PC-3 (cell line): ENCODE measurements around the gene PPP2CA. TPM values are rescaled to one million over a fixed set of nuclear protein-coding genes. Genes with fewer than 3 reads are reported as not detected.

Experiments used
- ATAC-seq: fragments of 200-7000 bp; cut with Tn5 transposase; 2 replicates; pipeline ENCODE4 v1.9.1; 2020; ENCODE audit warnings: mild to moderate bottlenecking, moderate library complexity
- BruUV-seq: library from RNA; stranded (reverse); fragments of 400-500 nt; replicated peaks from 2 replicates; lab custom pipeline; 2021; lab: Mats Ljungman, UMichigan
- CTCF ChIA-PET: fragments of 300-600 bp; sonication (Branson Sonifier 250); formaldehyde crosslinking; loops from one replicate; lab custom pipeline; 2022; ENCODE audit warnings: antibody characterized with exemption; lab: Charles Lee
- POLR2A ChIA-PET: fragments of 300-600 bp; sonication (Branson Sonifier 250); formaldehyde crosslinking; loops from one replicate; lab custom pipeline; 2022; ENCODE audit warnings: antibody characterized with exemption; ENCODE audit not compliant: unreplicated experiment; lab: Charles Lee
- DNase-seq: peaks from one replicate; pipeline ENCODE4 v3.0.0-alpha.2; 2015
- H2AFZ ChIP-seq: fragments of 300-600 bp; sonication (generic); 2 replicates; pipeline ENCODE4 v1.6.0; 2016; ENCODE audit warnings: antibody characterized with exemption, low read length
- H3F3A ChIP-seq: fragments of 300-600 bp; sonication (generic); one replicate; pipeline ENCODE4 v1.6.0; 2017; ENCODE audit warnings: antibody characterized with exemption, low read length, control low read depth, mild to moderate bottlenecking; ENCODE audit not compliant: unreplicated experiment
- H3K27ac ChIP-seq: fragments of 300-600 bp; sonication (generic); 2 replicates; pipeline ENCODE4 v1.5.1; 2016; ENCODE audit warnings: mild to moderate bottlenecking, low read length
- H3K27me3 ChIP-seq: fragments of 300-600 bp; sonication (generic); 2 replicates; pipeline ENCODE4 v1.6.1; 2016; ENCODE audit warnings: low read length, mixed read lengths
- H3K36me3 ChIP-seq: fragments of 300-600 bp; sonication (generic); 2 replicates; pipeline ENCODE4 v1.6.1; 2016; ENCODE audit warnings: low read depth, mixed run types, low read length, mixed read lengths
- H3K4me1 ChIP-seq: fragments of 300-600 bp; sonication (generic); 2 replicates; pipeline ENCODE4 v1.5.1; 2016; ENCODE audit warnings: low read length; ENCODE audit not compliant: insufficient read depth
- H3K4me2 ChIP-seq: fragments of 300-600 bp; sonication (generic); 2 replicates; pipeline ENCODE4 v1.6.0; 2016; ENCODE audit warnings: low read length
- H3K4me3 ChIP-seq: fragments of 300-600 bp; sonication (generic); 2 replicates; pipeline ENCODE4 v1.5.1; 2016; ENCODE audit warnings: mild to moderate bottlenecking, low read length, mixed read lengths
- H3K79me2 ChIP-seq: fragments of 300-600 bp; sonication (generic); 2 replicates; pipeline ENCODE4 v1.6.1; 2017; ENCODE audit warnings: low read length, mixed read lengths
- H3K9ac ChIP-seq: fragments of 300-600 bp; sonication (generic); 2 replicates; pipeline ENCODE4 v1.6.0; 2016; ENCODE audit warnings: mild to moderate bottlenecking, low read length
- H3K9me2 ChIP-seq: fragments of 300-600 bp; sonication (generic); replicated peaks from 2 replicates; pipeline ENCODE4 v1.6.1; 2016; ENCODE audit warnings: mixed run types, low read length, mixed read lengths
- H3K9me3 ChIP-seq: fragments of 300-600 bp; sonication (generic); 2 replicates; pipeline ENCODE4 v1.6.1; 2016; ENCODE audit warnings: low read length, mixed read lengths
- H4K20me1 ChIP-seq: fragments of 300-600 bp; sonication (generic); 2 replicates; pipeline ENCODE4 v1.6.1; 2016; ENCODE audit warnings: low read length, mixed read lengths
- CTCF ChIP-seq: fragments of 300-600 bp; sonication (generic); conservative IDR thresholded peaks from 2 replicates; pipeline ENCODE4 v1.5.1; 2017; ENCODE audit warnings: antibody characterized with exemption, low read depth, mild to moderate bottlenecking, low read length
- EZH2 ChIP-seq: fragments of 300-600 bp; sonication (generic); IDR thresholded peaks from one replicate; pipeline ENCODE4 v1.6.1; 2017; ENCODE audit warnings: antibody characterized with exemption, mild to moderate bottlenecking, low read length; ENCODE audit not compliant: unreplicated experiment
- EZH2phosphoT487 ChIP-seq: fragments of 300-600 bp; sonication (generic); IDR thresholded peaks from 2 replicates; pipeline ENCODE4 v1.6.1; 2018; ENCODE audit warnings: mild to moderate bottlenecking, antibody characterized with exemption, low read length, borderline replicate concordance
- intact Hi-C: fragments of 100-400 bp; cut with micrococcal nuclease; formaldehyde crosslinking; loops from 2 replicates; pipeline ENCODE4 v1.9.0; 2023
- total RNA-seq: library from RNA; depleted of rRNA; stranded (reverse); fragments of >200 nt; gene quantifications from 2 replicates; pipeline ENCODE4 v1.2.3, GENCODE V29; 2014

Gene PPP2CA
- total RNA-seq, 1 experiment from 2014 or later = 184 TPM

DNA sequence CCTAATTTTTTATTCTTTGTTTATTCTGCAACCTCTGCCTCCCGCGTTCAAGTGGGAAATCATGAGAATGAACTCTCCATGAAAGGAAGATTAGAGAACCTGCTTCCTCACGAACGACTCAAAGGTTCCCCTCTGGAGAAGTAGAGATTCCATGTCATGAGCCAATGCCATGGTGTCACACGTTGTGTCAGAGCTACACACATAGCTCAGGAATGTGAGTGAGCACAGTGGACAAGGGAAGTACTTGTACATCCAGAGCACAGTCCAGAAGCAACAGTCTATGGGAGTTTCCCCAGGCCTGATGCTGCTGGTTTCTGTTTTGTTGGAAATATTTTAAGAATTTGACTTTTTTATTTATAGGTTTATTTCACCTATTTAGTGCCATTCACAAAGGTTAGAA, 26.8 kb upstream of the PPP2CA start:
- DNase-seq = peak; percentile 81
- Histone ChIP-seq H3K9me3 (no peaks in the 10 kb centered on the region), H3K4me3 (no peak overlapping the region), H3K79me2 (no peaks in the 10 kb centered on the region), H3K4me2 (peak overlapping the region; percentile 57; the same call in 1 of the 2 replicates), H3K4me1 (peaks cover 45% of the 10 kb centered on the region), H3F3A (no peaks in the 10 kb centered on the region), H3K36me3 (no peaks in the 10 kb centered on the region), H3K27ac (peak overlapping the region; percentile 16; the same call in 1 of the 2 replicates), H2AFZ (peak overlapping the region; percentile 42; the same call in 1 of the 2 replicates), H3K9ac (no peak overlapping the region), H3K9me2 (no peaks in the 10 kb centered on the region), H3K27me3 (no peaks in the 10 kb centered on the region), H4K20me1 (no peaks in the 10 kb centered on the region)
- ATAC-seq = peak; percentile 72
- ChIA-PET POLR2A (interaction anchor here (1.0 kb wide), 1 partner anchor 27 kb away, joined by 3 read pairs; no protein-coding TSS in a partner anchor), CTCF (no interaction called here)
- intact Hi-C loops = no loop called here
- BruUV-seq = no TSS peak
- TF ChIP-seq EZH2phosphoT487 = no peak
- TF ChIP-seq CTCF = no peak
- TF ChIP-seq EZH2 = no peak

- no peak for DNase-seq
- Histone ChIP-seq H3K27me3 (no peaks in the 10 kb centered on the region), H3K9me3 (no peaks in the 10 kb centered on the region), H3K79me2 (no peaks in the 10 kb centered on the region), H3K4me1 (peaks cover 60% of the 10 kb centered on the region), H3K27ac (no peak overlapping the region), H3K4me3 (no peak overlapping the region), H3K36me3 (no peaks in the 10 kb centered on the region), H3K9me2 (no peaks in the 10 kb centered on the region), H2AFZ (no peak overlapping the region), H3K4me2 (no peak overlapping the region), H3K9ac (no peak overlapping the region), H4K20me1 (no peaks in the 10 kb centered on the region), H3F3A (peaks cover 8% of the 10 kb centered on the region)
- CTCF ChIA-PET = no interaction called here
- intact Hi-C loops = no loop called here
- POLR2A ChIA-PET = interaction anchor here (0.6 kb wide), 1 partner anchor 14 kb away, joined by 3 read pairs; no protein-coding TSS in a partner anchor
- no peak for TF ChIP-seq EZH2
- TF ChIP-seq CTCF = no peak
- no peak for TF ChIP-seq EZH2phosphoT487
- no peak for ATAC-seq
- BruUV-seq = no TSS peak
Observed at GRCh38 chr5:134250949-134251348, 25.1 kb upstream of the PPP2CA start.

GRCh38 chr5:134249469-134250379, 23.9 kb upstream of the PPP2CA start:
- Histone ChIP-seq H3K4me3 (no peak overlapping the region), H3K9me2 (no peaks in the 10 kb centered on the region), H3F3A (peaks cover 8% of the 10 kb centered on the region), H3K36me3 (no peaks in the 10 kb centered on the region), H3K79me2 (no peaks in the 10 kb centered on the region), H2AFZ (no peak overlapping the region), H3K9ac (no peak overlapping the region), H4K20me1 (no peaks in the 10 kb centered on the region), H3K9me3 (no peaks in the 10 kb centered on the region), H3K4me2 (no peak overlapping the region), H3K27me3 (no peaks in the 10 kb centered on the region), H3K4me1 (peaks cover 57% of the 10 kb centered on the region), H3K27ac (no peak overlapping the region)
- ChIA-PET POLR2A (no interaction called here), CTCF (no interaction called here)
- intact Hi-C loops = no loop called here
- ATAC-seq (no peak), DNase-seq (peak; percentile 58)
- TF ChIP-seq CTCF = no peak
- TF ChIP-seq EZH2phosphoT487 = no peak
- TF ChIP-seq EZH2 = no peak
- no TSS peak for BruUV-seq
